Heart left ventricle (tissue), 16 donors: ENCODE measurements around the gene ATP6V1G2. TPM values are rescaled to one million over a fixed set of nuclear protein-coding genes. Genes with fewer than 3 reads are reported as not detected.
A peak's percentile ranks its signal among the peaks of the same experiment; 100 is the strongest.

Experiments
- ATAC-seq, 4 donors: fragments of 200-7000 bp; cut with Tn5 transposase; one replicate each; pipeline ENCODE4 v1.9.1; 2020 to 2022; ENCODE audit warnings: moderate library complexity in 4 of 4, mild to moderate bottlenecking in 3 of 4, moderate number of reproducible peaks in 1 of 4
- DNase-seq, 5 donors: peaks; one replicate each; pipeline ENCODE4 v3.0.0-alpha.2; 2020
- H3K27ac ChIP-seq, 12 donors: fragments of 200-600 bp; sonication (generic) in 4 of 12; one replicate each; pipeline versions ENCODE4 v1.5.0 to v1.8.0; 2016 to 2022; ENCODE audit warnings: mild to moderate bottlenecking in 2 of 12
- H3K27me3 ChIP-seq, 9 donors: fragments of 200-600 bp; sonication (generic) in 2 of 9; one replicate each; pipeline versions ENCODE4 v1.5.1 to v1.8.0; 2016 to 2022; ENCODE audit warnings: mild to moderate bottlenecking in 3 of 9
- H3K36me3 ChIP-seq, 9 donors: fragments of 200-600 bp; sonication (generic) in 2 of 9; one replicate each; pipeline versions ENCODE4 v1.5.0 to v1.8.0; 2018 to 2022; ENCODE audit warnings: mild to moderate bottlenecking in 2 of 9
- H3K4me1 ChIP-seq, 12 donors: fragments of 200-600 bp; sonication (generic) in 4 of 12; one replicate each; pipeline versions ENCODE4 v1.5.0 to v1.8.0; 2016 to 2022; ENCODE audit warnings: mild to moderate bottlenecking in 3 of 12
- H3K4me3 ChIP-seq, 12 donors: fragments of 200-600 bp; sonication (generic) in 4 of 12; one replicate each; pipeline versions ENCODE4 v1.5.0 to v1.8.0; 2017 to 2022; ENCODE audit warnings: mild to moderate bottlenecking in 9 of 12, moderate library complexity in 4 of 12
- H3K9me3 ChIP-seq, 12 donors: fragments of 200-600 bp; sonication (generic) in 4 of 12; one replicate each; pipeline versions ENCODE4 v1.5.0 to v1.8.0; 2016 to 2022; ENCODE audit warnings: mild to moderate bottlenecking in 1 of 12
- POLR2A ChIP-seq, 2 donors: fragments of 450-650 bp; IDR thresholded peaks; one replicate each; pipeline ENCODE4 v1.6.1; 2017; ENCODE audit warnings: antibody characterized with exemption in 2 of 2, mild to moderate bottlenecking in 2 of 2, moderate library complexity in 2 of 2
- WGBS, 4 donors: extraction: QIAGEN DNeasy Blood & Tissue Kit in 2 of 4; methylation state at CpG; one replicate each; pipeline versions ENCODE4 v1.1.5 to v1.1.7; 2013 to 2018; 5-methylcytosine and 5-hydroxymethylcytosine counted together
- intact Hi-C, 10 donors: fragments of 100-400 bp; cut with DNase I; formaldehyde crosslinking; loops; one replicate each; pipeline versions ENCODE4 v1.11.1 to v1.14.2; 2022
- polyA plus RNA-seq, 2 donors: library from polyadenylated mRNA; stranded (reverse); fragments of 200-250 nt; gene quantifications; one replicate each; pipeline ENCODE4 v1.2.3, GENCODE V29; 2013
- total RNA-seq, 9 donors: library from RNA; depleted of rRNA in 2 of 9; stranded (reverse); fragments of >200 nt in 2 of 9; fragmentation: NEBNext Ultra II Directional in 3 of 9; extraction: Animal tissue kit (Norgen Biotek cat#: 25700) in 3 of 9; gene quantifications; one replicate each; pipeline versions ENCODE4 v1.1.0 to v1.2.4, GENCODE V29; 2016 to 2023
- TF ChIP-seq, protein P1 (sequence below), 12 donors: fragments of 200-600 bp; sonication (generic) in 4 of 12; IDR thresholded peaks; one replicate each; pipeline versions ENCODE4 v1.5.0 to v1.8.0; 2018 to 2022; ENCODE audit warnings: antibody characterized with exemption in 12 of 12, mild to moderate bottlenecking in 5 of 12
- donor health status: ischemic (EF 13 %, LVEDD 7.1; RV severe dilation, severe dysfunction).
- donor health status: healthy with polysubstance abuse.
- donor health status: DM: no; HTN: yes; CAD: no.
- donor health status: DM: no; HTN: no; CAD: no.
- donor health status: ischemic (EF 25% LVEDD 6.9; RV normal size, moderate dysfunction).
- donor health status: ischemic (EF 25% LVEDD 5.7; RV mildly dilated, moderate dysfunction).
- donor health status: healthy.
- donor health status: DM: yes; HTN: yes; CAD: no.
- donor health status: ischemic (EF 35%, LVEDD 5.7; RV mildly dilated, moderate dysfunction).
- donor health status: nonischemic (EF 11% LVEDD 7.7; RV severe dilation, severe dysfunction).
- donor health status: DM: yes; HTN: yes; CAD: no.
- donor health status: PGD.
- donor health status: ischemic (EF 29% LVEDD 5.4; RV normal size, mild dysfunction).
- donor health status: nonischemic (EF 23%, LVEDD 6.1; RV moderate dilation, normal function).

The ATP6V1G2 gene
- total and polyA plus RNA-seq, 11 donors: 1.1 to 3.5 (median 1.4) TPM

DNA sequence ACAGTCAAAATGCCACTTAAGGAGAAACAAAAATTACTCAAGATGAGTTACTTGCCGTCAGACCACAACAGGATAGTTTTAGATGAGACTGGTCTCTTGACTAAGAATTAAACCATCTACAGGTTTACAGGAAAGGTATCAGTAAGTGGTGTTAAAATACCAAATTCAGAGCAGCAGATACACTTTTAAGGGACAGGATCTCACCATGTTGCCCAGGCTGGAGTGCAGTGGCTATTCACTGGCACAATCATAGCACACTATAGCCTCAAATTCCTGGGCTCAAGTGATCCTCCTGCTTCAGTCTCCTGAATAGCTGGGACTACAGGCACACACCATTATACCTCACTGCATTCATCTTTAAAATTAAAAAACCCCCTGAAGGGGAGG lies 13.0 kb downstream of the ATP6V1G2 start:
- TF ChIP-seq, protein P1, sequence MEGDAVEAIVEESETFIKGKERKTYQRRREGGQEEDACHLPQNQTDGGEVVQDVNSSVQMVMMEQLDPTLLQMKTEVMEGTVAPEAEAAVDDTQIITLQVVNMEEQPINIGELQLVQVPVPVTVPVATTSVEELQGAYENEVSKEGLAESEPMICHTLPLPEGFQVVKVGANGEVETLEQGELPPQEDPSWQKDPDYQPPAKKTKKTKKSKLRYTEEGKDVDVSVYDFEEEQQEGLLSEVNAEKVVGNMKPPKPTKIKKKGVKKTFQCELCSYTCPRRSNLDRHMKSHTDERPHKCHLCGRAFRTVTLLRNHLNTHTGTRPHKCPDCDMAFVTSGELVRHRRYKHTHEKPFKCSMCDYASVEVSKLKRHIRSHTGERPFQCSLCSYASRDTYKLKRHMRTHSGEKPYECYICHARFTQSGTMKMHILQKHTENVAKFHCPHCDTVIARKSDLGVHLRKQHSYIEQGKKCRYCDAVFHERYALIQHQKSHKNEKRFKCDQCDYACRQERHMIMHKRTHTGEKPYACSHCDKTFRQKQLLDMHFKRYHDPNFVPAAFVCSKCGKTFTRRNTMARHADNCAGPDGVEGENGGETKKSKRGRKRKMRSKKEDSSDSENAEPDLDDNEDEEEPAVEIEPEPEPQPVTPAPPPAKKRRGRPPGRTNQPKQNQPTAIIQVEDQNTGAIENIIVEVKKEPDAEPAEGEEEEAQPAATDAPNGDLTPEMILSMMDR (IDR thresholded peaks at IDR 0.05): no peak
- no peak for TF ChIP-seq POLR2A (IDR thresholded peaks at IDR 0.05)
- Histone ChIP-seq H3K36me3 (peaks cover 2 to 92% (median 91%) of the 10 kb centered on the region in 9 donors), H3K4me1 (peaks cover 0 to 14% (median 4%) of the 10 kb centered on the region in 12 donors), H3K27ac (no peak overlapping the region), H3K9me3 (no peaks in the 10 kb centered on the region), H3K4me3 (no peak overlapping the region), H3K27me3 (no peaks in the 10 kb centered on the region)
- intact Hi-C loops: loop anchor here in 1 of 10 donors (5.0 kb wide), 1 partner anchor 41 kb away; no protein-coding TSS in a partner anchor
- ATAC-seq: no peak
- 90 to 100% (median 94%) methylated on average over 1 of the region's 1 CpG for WGBS, 4 donors
- DNase-seq: no peak

GRCh38 chr6:31532644-31533454 lies 13.6 kb downstream of the ATP6V1G2 start:
- no peak for DNase-seq
- peak overlapping the region in 2 of 12 donors; percentile 39 to 64 for H3K27ac ChIP-seq
- ATAC-seq: no peak
- intact Hi-C loops: loop anchor here in 1 of 10 donors (5.0 kb wide), 1 partner anchor 41 kb away; no protein-coding TSS in a partner anchor
- peaks cover 0 to 8% (median 1%) of the 10 kb centered on the region in 12 donors for H3K4me1 ChIP-seq
- no peak for TF ChIP-seq POLR2A (IDR thresholded peaks at IDR 0.05)
- TF ChIP-seq, protein P1 (IDR thresholded peaks at IDR 0.05): no peak
- 43 to 55% (median 45%) methylated on average over 9 of the region's 9 CpGs for WGBS, 4 donors
- no peaks in the 10 kb centered on the region for H3K9me3 ChIP-seq
- H3K27me3 ChIP-seq: no peaks in the 10 kb centered on the region
- H3K4me3 ChIP-seq: no peak overlapping the region
- peaks cover 2 to 86% (median 85%) of the 10 kb centered on the region in 9 donors for H3K36me3 ChIP-seq

- DNase-seq (no peak), ATAC-seq (no peak)
- Histone ChIP-seq H3K4me1 (peaks cover 0 to 8% (median under 1%) of the 10 kb centered on the region in 12 donors), H3K4me3 (no peak overlapping the region), H3K9me3 (no peaks in the 10 kb centered on the region), H3K27me3 (no peaks in the 10 kb centered on the region), H3K36me3 (peaks cover 2 to 77% (median 77%) of the 10 kb centered on the region in 9 donors), H3K27ac (peak overlapping the region in 2 of 12 donors; percentile 39 to 64)
- WGBS, 4 donors: 74 to 78% (median 76%) methylated on average over 9 of the region's 9 CpGs
- TF ChIP-seq POLR2A (IDR thresholded peaks at IDR 0.05): no peak
- TF ChIP-seq, protein P1 (IDR thresholded peaks at IDR 0.05): no peak
- intact Hi-C loops: loop anchor here in 1 of 10 donors (5.0 kb wide), 1 partner anchor 40 kb away; no protein-coding TSS in a partner anchor
These were observed 14.4 kb downstream of the ATP6V1G2 start for GRCh38 chr6:31531771-31532643.
